Diencephalon (tissue), 1 donor: ENCODE results near the gene OR9I1. TPM values are rescaled to one million over a fixed set of nuclear protein-coding genes. Genes with fewer than 3 reads are reported as not detected.

ENCODE experiments used
- total RNA-seq: library from RNA; depleted of rRNA; stranded (reverse); fragments of >200 nt; gene quantifications from one replicate; pipeline ENCODE4 v1.2.3, GENCODE V29; 2014

Gene OR9I1
- total RNA-seq: not detected

GRCh38 chr11:58125469-58125868, at the start of gene OR9I1:
OR9I1 (minus strand) TSS chr11:58125530; CDS start chr11:58119444, 6,086 bp downstream.

Other genes starting within 250 kb of the OR9I1 start
- not detected for gene OR9Q1, start 101.6 kb downstream of the OR9I1 start, total RNA-seq
- gene OR6Q1, start 94.6 kb downstream of the OR9I1 start, total RNA-seq: not detected
- gene OR9Q2, start 63.5 kb upstream of the OR9I1 start, total RNA-seq: not detected
- gene OR1S2, start 78.6 kb upstream of the OR9I1 start, total RNA-seq: not detected
- not detected for gene OR1S1, start 87.2 kb upstream of the OR9I1 start, total RNA-seq
- not detected for gene OR10Q1, start 103.4 kb upstream of the OR9I1 start, total RNA-seq
- gene OR10W1, start 142.7 kb upstream of the OR9I1 start, total RNA-seq: not detected
- gene OR5B17, start 233.5 kb upstream of the OR9I1 start, total RNA-seq: not detected